Measurements from ENCODE around the gene SERPINB7.

DNA sequence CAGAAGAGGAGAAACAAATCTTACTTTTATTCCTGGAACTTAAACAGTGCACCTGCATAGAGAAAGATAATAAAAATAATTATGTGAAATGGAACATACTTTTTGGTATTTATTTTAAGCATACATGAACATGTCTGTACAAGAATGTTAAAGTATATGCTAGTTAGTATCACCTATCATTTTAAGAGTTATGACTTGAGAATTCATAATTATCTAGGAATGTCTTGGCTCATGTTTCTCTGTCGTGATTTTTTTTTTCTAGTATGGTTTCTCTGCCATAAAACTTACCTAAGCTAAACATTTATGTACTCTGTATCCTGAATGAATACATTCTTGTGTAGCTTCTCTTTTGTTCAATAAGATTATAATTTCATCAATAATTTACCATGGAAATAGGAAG, 4.2 kb downstream of the SERPINB7 start:
- no peak for TF ChIP-seq POLR2A (IDR thresholded peaks at IDR 0.05; ENCODE audit: low read length)
- no peak for TF ChIP-seq GATA1 (IDR thresholded peaks at IDR 0.05; ENCODE audit: low read depth, low read length)
